Measurements from ENCODE around the gene PIEZO2.

DNA sequence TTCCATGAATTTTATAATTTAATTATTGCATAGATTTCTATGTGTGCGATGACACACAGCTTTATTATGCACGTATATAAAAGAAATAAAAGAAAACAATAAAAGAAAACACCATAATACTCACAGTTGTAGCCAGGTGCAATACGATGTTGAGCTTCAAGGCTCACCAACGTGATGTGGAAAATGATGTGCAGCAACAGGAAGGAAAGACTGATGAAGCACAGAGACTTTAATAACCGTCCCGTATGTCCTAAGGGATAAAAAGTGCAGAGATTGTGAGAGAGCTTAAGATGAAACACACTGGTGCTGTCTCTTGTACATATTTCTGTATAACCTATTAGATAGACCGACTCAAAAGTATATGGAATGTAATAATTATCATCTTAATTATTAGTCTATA, 170.0 kb downstream of the PIEZO2 start:
- no peak for TF ChIP-seq EP300 (IDR thresholded peaks at IDR 0.05)
- TF ChIP-seq, protein P1, sequence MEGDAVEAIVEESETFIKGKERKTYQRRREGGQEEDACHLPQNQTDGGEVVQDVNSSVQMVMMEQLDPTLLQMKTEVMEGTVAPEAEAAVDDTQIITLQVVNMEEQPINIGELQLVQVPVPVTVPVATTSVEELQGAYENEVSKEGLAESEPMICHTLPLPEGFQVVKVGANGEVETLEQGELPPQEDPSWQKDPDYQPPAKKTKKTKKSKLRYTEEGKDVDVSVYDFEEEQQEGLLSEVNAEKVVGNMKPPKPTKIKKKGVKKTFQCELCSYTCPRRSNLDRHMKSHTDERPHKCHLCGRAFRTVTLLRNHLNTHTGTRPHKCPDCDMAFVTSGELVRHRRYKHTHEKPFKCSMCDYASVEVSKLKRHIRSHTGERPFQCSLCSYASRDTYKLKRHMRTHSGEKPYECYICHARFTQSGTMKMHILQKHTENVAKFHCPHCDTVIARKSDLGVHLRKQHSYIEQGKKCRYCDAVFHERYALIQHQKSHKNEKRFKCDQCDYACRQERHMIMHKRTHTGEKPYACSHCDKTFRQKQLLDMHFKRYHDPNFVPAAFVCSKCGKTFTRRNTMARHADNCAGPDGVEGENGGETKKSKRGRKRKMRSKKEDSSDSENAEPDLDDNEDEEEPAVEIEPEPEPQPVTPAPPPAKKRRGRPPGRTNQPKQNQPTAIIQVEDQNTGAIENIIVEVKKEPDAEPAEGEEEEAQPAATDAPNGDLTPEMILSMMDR (IDR thresholded peaks at IDR 0.05) = no peak
- TF ChIP-seq POLR2A (IDR thresholded peaks at IDR 0.05) = no peak

All from ovary (tissue), 3 donors.